ENCODE results near the gene NDUFAB1. TPM values are rescaled to one million over a fixed set of nuclear protein-coding genes. Genes with fewer than 3 reads are reported as not detected.

NDUFAB1 gene
- total and polyA plus RNA-seq, 2 of the 13 experiments (the other 11 are each of a cell fraction or from before 2014, with no cell fraction given) = 221 to 601 TPM

DNA sequence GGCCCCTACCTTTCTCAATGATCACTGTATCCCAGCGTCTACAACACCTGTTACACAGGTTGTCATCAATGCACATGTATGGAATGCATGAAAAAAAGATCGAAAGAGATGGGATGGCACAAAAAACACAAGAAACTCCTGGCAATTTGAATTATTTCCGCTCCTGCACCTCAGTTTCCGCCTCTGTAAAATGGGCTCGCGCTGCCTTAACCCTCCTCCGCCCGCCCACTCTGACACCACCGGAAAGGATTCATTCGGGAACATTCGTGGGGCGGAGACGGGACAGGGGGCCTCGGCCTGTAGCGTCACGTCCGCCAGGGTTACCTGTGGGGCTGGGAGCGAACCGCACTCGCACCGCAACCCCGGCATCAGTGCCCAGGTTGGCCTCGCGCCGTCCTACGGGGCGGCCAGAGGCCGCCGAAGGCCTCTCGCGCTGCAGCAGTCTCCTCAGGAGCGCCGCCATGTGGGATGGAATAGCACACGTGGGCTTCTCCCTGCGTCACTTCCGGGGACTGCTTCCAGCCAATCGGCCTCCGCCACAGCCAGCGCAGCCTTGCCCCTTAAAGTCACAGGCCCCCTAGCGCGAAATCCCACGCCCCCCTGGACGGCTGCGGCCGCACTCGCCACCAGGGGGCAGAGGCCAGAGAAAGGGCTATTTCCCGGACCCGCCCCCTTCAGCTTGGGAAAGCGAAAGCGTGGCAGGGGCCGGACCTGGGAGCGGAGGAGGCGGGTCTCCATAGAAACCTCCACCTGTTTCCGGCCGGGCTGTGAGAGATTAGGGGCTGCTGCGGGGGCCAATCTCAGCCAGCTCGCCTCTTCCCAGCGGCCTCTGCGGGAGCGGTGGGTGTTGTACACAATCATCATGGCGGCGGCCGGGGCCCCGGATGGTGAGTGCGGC, 39.0 kb downstream of the NDUFAB1 start, which contains the start of the genes EARS2 and UBFD1 (continued):
- TF ChIP-seq, protein P1, sequence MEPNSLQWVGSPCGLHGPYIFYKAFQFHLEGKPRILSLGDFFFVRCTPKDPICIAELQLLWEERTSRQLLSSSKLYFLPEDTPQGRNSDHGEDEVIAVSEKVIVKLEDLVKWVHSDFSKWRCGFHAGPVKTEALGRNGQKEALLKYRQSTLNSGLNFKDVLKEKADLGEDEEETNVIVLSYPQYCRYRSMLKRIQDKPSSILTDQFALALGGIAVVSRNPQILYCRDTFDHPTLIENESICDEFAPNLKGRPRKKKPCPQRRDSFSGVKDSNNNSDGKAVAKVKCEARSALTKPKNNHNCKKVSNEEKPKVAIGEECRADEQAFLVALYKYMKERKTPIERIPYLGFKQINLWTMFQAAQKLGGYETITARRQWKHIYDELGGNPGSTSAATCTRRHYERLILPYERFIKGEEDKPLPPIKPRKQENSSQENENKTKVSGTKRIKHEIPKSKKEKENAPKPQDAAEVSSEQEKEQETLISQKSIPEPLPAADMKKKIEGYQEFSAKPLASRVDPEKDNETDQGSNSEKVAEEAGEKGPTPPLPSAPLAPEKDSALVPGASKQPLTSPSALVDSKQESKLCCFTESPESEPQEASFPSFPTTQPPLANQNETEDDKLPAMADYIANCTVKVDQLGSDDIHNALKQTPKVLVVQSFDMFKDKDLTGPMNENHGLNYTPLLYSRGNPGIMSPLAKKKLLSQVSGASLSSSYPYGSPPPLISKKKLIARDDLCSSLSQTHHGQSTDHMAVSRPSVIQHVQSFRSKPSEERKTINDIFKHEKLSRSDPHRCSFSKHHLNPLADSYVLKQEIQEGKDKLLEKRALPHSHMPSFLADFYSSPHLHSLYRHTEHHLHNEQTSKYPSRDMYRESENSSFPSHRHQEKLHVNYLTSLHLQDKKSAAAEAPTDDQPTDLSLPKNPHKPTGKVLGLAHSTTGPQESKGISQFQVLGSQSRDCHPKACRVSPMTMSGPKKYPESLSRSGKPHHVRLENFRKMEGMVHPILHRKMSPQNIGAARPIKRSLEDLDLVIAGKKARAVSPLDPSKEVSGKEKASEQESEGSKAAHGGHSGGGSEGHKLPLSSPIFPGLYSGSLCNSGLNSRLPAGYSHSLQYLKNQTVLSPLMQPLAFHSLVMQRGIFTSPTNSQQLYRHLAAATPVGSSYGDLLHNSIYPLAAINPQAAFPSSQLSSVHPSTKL (CRISPR knock-in tag; IDR thresholded peaks at IDR 0.05) = peak; percentile 82
- TF ChIP-seq HCFC1 (IDR thresholded peaks at IDR 0.05; ENCODE audit: low read depth, low read length) (peak; percentile 62), PAX8 (CRISPR knock-in tag; IDR thresholded peaks at IDR 0.05; ENCODE audit: borderline replicate concordance) (peak; percentile 92; the same call in 1 of the 2 replicates), RNF2 (conservative IDR thresholded peaks at IDR 0.05; ENCODE audit: low read depth) (peak; percentile 95), NFE2L2 (IDR thresholded peaks at IDR 0.05; ENCODE audit: low read length) (no peak), KMT2A (CRISPR knock-in tag; IDR thresholded peaks at IDR 0.05) (peak; percentile 90), MAZ (IDR thresholded peaks at IDR 0.05; ENCODE audit: borderline replicate concordance, low read depth, low read length) (peak; percentile 96), MAZ (CRISPR knock-in tag; IDR thresholded peaks at IDR 0.05; ENCODE audit: low read depth) (peak; percentile 95), ZNF337 (CRISPR knock-in tag; IDR thresholded peaks at IDR 0.05; ENCODE audit: borderline replicate concordance, low read depth) (peak; percentile 77; the same call in 1 of the 2 replicates), ZNF253 (CRISPR knock-in tag; IDR thresholded peaks at IDR 0.05; ENCODE audit: borderline replicate concordance) (peak; percentile 51; the same call in 1 of the 2 replicates), GABPB1 (CRISPR knock-in tag; IDR thresholded peaks at IDR 0.05) (peak; percentile 98), HOXD1 (CRISPR knock-in tag; IDR thresholded peaks at IDR 0.05) (peak; percentile 97), SOX6 (IDR thresholded peaks at IDR 0.05) (no peak), SOX6 (CRISPR knock-in tag; IDR thresholded peaks at IDR 0.05) (peak; percentile 91)
- TF ChIP-seq, protein P2, sequence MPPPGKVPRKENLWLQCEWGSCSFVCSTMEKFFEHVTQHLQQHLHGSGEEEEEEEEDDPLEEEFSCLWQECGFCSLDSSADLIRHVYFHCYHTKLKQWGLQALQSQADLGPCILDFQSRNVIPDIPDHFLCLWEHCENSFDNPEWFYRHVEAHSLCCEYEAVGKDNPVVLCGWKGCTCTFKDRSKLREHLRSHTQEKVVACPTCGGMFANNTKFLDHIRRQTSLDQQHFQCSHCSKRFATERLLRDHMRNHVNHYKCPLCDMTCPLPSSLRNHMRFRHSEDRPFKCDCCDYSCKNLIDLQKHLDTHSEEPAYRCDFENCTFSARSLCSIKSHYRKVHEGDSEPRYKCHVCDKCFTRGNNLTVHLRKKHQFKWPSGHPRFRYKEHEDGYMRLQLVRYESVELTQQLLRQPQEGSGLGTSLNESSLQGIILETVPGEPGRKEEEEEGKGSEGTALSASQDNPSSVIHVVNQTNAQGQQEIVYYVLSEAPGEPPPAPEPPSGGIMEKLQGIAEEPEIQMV (CRISPR knock-in tag; IDR thresholded peaks at IDR 0.05; ENCODE audit: low read depth) = peak; percentile 72; the same call in 1 of the 2 replicates
- TF ChIP-seq, protein P3, sequence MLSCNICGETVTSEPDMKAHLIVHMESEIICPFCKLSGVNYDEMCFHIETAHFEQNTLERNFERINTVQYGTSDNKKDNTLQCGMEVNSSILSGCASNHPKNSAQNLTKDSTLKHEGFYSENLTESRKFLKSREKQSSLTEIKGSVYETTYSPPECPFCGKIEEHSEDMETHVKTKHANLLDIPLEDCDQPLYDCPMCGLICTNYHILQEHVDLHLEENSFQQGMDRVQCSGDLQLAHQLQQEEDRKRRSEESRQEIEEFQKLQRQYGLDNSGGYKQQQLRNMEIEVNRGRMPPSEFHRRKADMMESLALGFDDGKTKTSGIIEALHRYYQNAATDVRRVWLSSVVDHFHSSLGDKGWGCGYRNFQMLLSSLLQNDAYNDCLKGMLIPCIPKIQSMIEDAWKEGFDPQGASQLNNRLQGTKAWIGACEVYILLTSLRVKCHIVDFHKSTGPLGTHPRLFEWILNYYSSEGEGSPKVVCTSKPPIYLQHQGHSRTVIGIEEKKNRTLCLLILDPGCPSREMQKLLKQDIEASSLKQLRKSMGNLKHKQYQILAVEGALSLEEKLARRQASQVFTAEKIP (CRISPR knock-in tag; IDR thresholded peaks at IDR 0.05; ENCODE audit: borderline replicate concordance) = no peak
- TF ChIP-seq, protein P4, sequence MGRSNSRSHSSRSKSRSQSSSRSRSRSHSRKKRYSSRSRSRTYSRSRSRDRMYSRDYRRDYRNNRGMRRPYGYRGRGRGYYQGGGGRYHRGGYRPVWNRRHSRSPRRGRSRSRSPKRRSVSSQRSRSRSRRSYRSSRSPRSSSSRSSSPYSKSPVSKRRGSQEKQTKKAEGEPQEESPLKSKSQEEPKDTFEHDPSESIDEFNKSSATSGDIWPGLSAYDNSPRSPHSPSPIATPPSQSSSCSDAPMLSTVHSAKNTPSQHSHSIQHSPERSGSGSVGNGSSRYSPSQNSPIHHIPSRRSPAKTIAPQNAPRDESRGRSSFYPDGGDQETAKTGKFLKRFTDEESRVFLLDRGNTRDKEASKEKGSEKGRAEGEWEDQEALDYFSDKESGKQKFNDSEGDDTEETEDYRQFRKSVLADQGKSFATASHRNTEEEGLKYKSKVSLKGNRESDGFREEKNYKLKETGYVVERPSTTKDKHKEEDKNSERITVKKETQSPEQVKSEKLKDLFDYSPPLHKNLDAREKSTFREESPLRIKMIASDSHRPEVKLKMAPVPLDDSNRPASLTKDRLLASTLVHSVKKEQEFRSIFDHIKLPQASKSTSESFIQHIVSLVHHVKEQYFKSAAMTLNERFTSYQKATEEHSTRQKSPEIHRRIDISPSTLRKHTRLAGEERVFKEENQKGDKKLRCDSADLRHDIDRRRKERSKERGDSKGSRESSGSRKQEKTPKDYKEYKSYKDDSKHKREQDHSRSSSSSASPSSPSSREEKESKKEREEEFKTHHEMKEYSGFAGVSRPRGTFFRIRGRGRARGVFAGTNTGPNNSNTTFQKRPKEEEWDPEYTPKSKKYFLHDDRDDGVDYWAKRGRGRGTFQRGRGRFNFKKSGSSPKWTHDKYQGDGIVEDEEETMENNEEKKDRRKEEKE (IDR thresholded peaks at IDR 0.05) = no peak
- TF ChIP-seq, protein P5, sequence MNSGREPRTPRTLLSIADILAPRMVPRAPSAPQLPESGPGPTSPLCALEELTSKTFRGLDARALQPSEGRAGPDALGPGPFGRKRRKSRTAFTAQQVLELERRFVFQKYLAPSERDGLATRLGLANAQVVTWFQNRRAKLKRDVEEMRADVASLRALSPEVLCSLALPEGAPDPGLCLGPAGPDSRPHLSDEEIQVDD (CRISPR knock-in tag; IDR thresholded peaks at IDR 0.05; ENCODE audit: borderline replicate concordance) = no peak; the same call in 1 of the 2 replicates

Data from HepG2 (cell line).